Measurements from ENCODE around the gene TRIO.

Gene TRIO

GRCh38 chr5:14164164-14165163, 21.3 kb downstream of the TRIO start:
- Histone ChIP-seq H3K27me3 (ENCODE audit: insufficient read depth, low read length) (no peaks in the 10 kb centered on the region), H3K9ac (ENCODE audit: low read depth, low read length) (no peak overlapping the region), H3K4me3 (ENCODE audit: low read length) (no peak overlapping the region), H3K27ac (ENCODE audit: low read length) (no peak overlapping the region), H3K4me1 (ENCODE audit: insufficient read depth, low read length) (peaks cover 21% of the 10 kb centered on the region), H3K9me3 (ENCODE audit: insufficient read depth, low read depth, low read length) (no peaks in the 10 kb centered on the region; the same call in 1 of the 2 replicates), H3K36me3 (ENCODE audit: insufficient read depth, low read depth, low read length) (no peaks in the 10 kb centered on the region)

GRCh38 chr5:14165375-14166106, 22.4 kb downstream of the TRIO start:
- no peak overlapping the region for H3K27ac ChIP-seq (ENCODE audit: low read length)
- H3K27me3 ChIP-seq (ENCODE audit: insufficient read depth, low read length): no peaks in the 10 kb centered on the region
- no peaks in the 10 kb centered on the region for H3K36me3 ChIP-seq (ENCODE audit: insufficient read depth, low read depth, low read length)
- peaks cover 18% of the 10 kb centered on the region for H3K4me1 ChIP-seq (ENCODE audit: insufficient read depth, low read length)
- H3K9me3 ChIP-seq (ENCODE audit: insufficient read depth, low read depth, low read length): no peaks in the 10 kb centered on the region; the same call in 1 of the 2 replicates
- H3K9ac ChIP-seq (ENCODE audit: low read depth, low read length): no peak overlapping the region
- H3K4me3 ChIP-seq (ENCODE audit: low read length): no peak overlapping the region

GRCh38 chr5:14166437-14166836, 23.3 kb downstream of the TRIO start:
- peaks cover 23% of the 10 kb centered on the region for H3K4me1 ChIP-seq (ENCODE audit: insufficient read depth, low read length)
- no peak overlapping the region for H3K9ac ChIP-seq (ENCODE audit: low read depth, low read length)
- H3K36me3 ChIP-seq (ENCODE audit: insufficient read depth, low read depth, low read length): no peaks in the 10 kb centered on the region
- H3K4me3 ChIP-seq (ENCODE audit: low read length): no peak overlapping the region
- H3K27me3 ChIP-seq (ENCODE audit: insufficient read depth, low read length): no peaks in the 10 kb centered on the region
- H3K9me3 ChIP-seq (ENCODE audit: insufficient read depth, low read depth, low read length): no peaks in the 10 kb centered on the region; the same call in 1 of the 2 replicates
- H3K27ac ChIP-seq (ENCODE audit: low read length): no peak overlapping the region

- Histone ChIP-seq H3K9me3 (ENCODE audit: insufficient read depth, low read depth, low read length) (no peaks in the 10 kb centered on the region; the same call in 1 of the 2 replicates), H3K4me3 (ENCODE audit: low read length) (no peak overlapping the region), H3K9ac (ENCODE audit: low read depth, low read length) (no peak overlapping the region), H3K27me3 (ENCODE audit: insufficient read depth, low read length) (no peaks in the 10 kb centered on the region), H3K27ac (ENCODE audit: low read length) (no peak overlapping the region), H3K4me1 (ENCODE audit: insufficient read depth, low read length) (peaks cover 32% of the 10 kb centered on the region), H3K36me3 (ENCODE audit: insufficient read depth, low read depth, low read length) (no peaks in the 10 kb centered on the region)
Observed at GRCh38 chr5:14167211-14167845, 24.2 kb downstream of the TRIO start.

- H3K36me3 ChIP-seq (ENCODE audit: insufficient read depth, low read depth, low read length): no peaks in the 10 kb centered on the region
- no peak overlapping the region for H3K9ac ChIP-seq (ENCODE audit: low read depth, low read length)
- peaks cover 37% of the 10 kb centered on the region for H3K4me1 ChIP-seq (ENCODE audit: insufficient read depth, low read length)
- H3K27me3 ChIP-seq (ENCODE audit: insufficient read depth, low read length): no peaks in the 10 kb centered on the region
- H3K4me3 ChIP-seq (ENCODE audit: low read length): no peak overlapping the region
- no peaks in the 10 kb centered on the region; the same call in 1 of the 2 replicates for H3K9me3 ChIP-seq (ENCODE audit: insufficient read depth, low read depth, low read length)
- H3K27ac ChIP-seq (ENCODE audit: low read length): no peak overlapping the region
Observed at GRCh38 chr5:14168144-14168792, 25.1 kb downstream of the TRIO start.

GRCh38 chr5:14168793-14169262, 25.7 kb downstream of the TRIO start:
- Histone ChIP-seq H3K27ac (ENCODE audit: low read length) (no peak overlapping the region), H3K4me1 (ENCODE audit: insufficient read depth, low read length) (peaks cover 42% of the 10 kb centered on the region), H3K27me3 (ENCODE audit: insufficient read depth, low read length) (no peaks in the 10 kb centered on the region), H3K4me3 (ENCODE audit: low read length) (no peak overlapping the region), H3K9me3 (ENCODE audit: insufficient read depth, low read depth, low read length) (no peaks in the 10 kb centered on the region; the same call in 1 of the 2 replicates), H3K36me3 (ENCODE audit: insufficient read depth, low read depth, low read length) (no peaks in the 10 kb centered on the region), H3K9ac (ENCODE audit: low read depth, low read length) (no peak overlapping the region)

- Histone ChIP-seq H3K4me3 (ENCODE audit: low read length) (no peak overlapping the region), H3K36me3 (ENCODE audit: insufficient read depth, low read depth, low read length) (no peaks in the 10 kb centered on the region), H3K9ac (ENCODE audit: low read depth, low read length) (no peak overlapping the region; the same call in 1 of the 2 replicates), H3K27me3 (ENCODE audit: insufficient read depth, low read length) (no peaks in the 10 kb centered on the region), H3K4me1 (ENCODE audit: insufficient read depth, low read length) (peaks cover 42% of the 10 kb centered on the region), H3K27ac (ENCODE audit: low read length) (no peak overlapping the region), H3K9me3 (ENCODE audit: insufficient read depth, low read depth, low read length) (no peaks in the 10 kb centered on the region)
Observed at GRCh38 chr5:14171046-14171445, 27.9 kb downstream of the TRIO start.

GRCh38 chr5:14171621-14172020, 28.5 kb downstream of the TRIO start:
- Histone ChIP-seq H3K36me3 (ENCODE audit: insufficient read depth, low read depth, low read length) (no peaks in the 10 kb centered on the region), H3K4me1 (ENCODE audit: insufficient read depth, low read length) (peaks cover 39% of the 10 kb centered on the region), H3K9ac (ENCODE audit: low read depth, low read length) (no peak overlapping the region; the same call in 1 of the 2 replicates), H3K4me3 (ENCODE audit: low read length) (no peak overlapping the region), H3K27ac (ENCODE audit: low read length) (no peak overlapping the region), H3K9me3 (ENCODE audit: insufficient read depth, low read depth, low read length) (no peaks in the 10 kb centered on the region), H3K27me3 (ENCODE audit: insufficient read depth, low read length) (no peaks in the 10 kb centered on the region)

GRCh38 chr5:14172149-14172795, 29.1 kb downstream of the TRIO start:
- Histone ChIP-seq H3K9ac (ENCODE audit: low read depth, low read length) (no peak overlapping the region), H3K4me1 (ENCODE audit: insufficient read depth, low read length) (peaks cover 41% of the 10 kb centered on the region), H3K27ac (ENCODE audit: low read length) (no peak overlapping the region), H3K9me3 (ENCODE audit: insufficient read depth, low read depth, low read length) (no peaks in the 10 kb centered on the region), H3K4me3 (ENCODE audit: low read length) (no peak overlapping the region), H3K27me3 (ENCODE audit: insufficient read depth, low read length) (no peaks in the 10 kb centered on the region), H3K36me3 (ENCODE audit: insufficient read depth, low read depth, low read length) (no peaks in the 10 kb centered on the region)

GRCh38 chr5:14173377-14174229, 30.5 kb downstream of the TRIO start:
- Histone ChIP-seq H3K9ac (ENCODE audit: low read depth, low read length) (peak overlapping the region; percentile 47; the same call in 1 of the 2 replicates), H3K27me3 (ENCODE audit: insufficient read depth, low read length) (no peaks in the 10 kb centered on the region), H3K9me3 (ENCODE audit: insufficient read depth, low read depth, low read length) (no peaks in the 10 kb centered on the region), H3K27ac (ENCODE audit: low read length) (peak overlapping the region; percentile 41), H3K36me3 (ENCODE audit: insufficient read depth, low read depth, low read length) (no peaks in the 10 kb centered on the region), H3K4me1 (ENCODE audit: insufficient read depth, low read length) (peaks cover 50% of the 10 kb centered on the region), H3K4me3 (ENCODE audit: low read length) (peak overlapping the region; percentile 40)
